Esophagus squamous epithelium (tissue), 4 donors: Measurements from ENCODE around the gene PSMD13.

Experiments used
- CTCF ChIP-seq, 6 experiments: fragments of 450-650 bp in 4 of 6; fragments of 200-600 bp in 2 of 6; sonication (generic) in 2 of 6; IDR thresholded peaks; one replicate each; pipeline ENCODE4 v1.5.1; 2016 to 2019; ENCODE audit warnings: antibody characterized with exemption in 6 of 6, mild to moderate bottlenecking in 4 of 6, moderate library complexity in 4 of 6
- POLR2A ChIP-seq, 4 donors: fragments of 450-650 bp; IDR thresholded peaks; one replicate each; pipeline ENCODE4 v1.6.1; 2017; ENCODE audit warnings: antibody characterized with exemption in 4 of 4, mild to moderate bottlenecking in 4 of 4, moderate library complexity in 3 of 4

GRCh38 chr11:207208-207862 lies 29.4 kb upstream of the PSMD13 start, which contains the start of the genes BET1L and RIC8A:
- peak in 3 of 4 donors; percentile 94 to 97 (median 96) for TF ChIP-seq POLR2A (IDR thresholded peaks at IDR 0.05)
- TF ChIP-seq CTCF (IDR thresholded peaks at IDR 0.05): peak in 2 of 6 experiments; percentile 10 to 22
